ENCODE results near the gene RYR2.

The RYR2 gene

DNA sequence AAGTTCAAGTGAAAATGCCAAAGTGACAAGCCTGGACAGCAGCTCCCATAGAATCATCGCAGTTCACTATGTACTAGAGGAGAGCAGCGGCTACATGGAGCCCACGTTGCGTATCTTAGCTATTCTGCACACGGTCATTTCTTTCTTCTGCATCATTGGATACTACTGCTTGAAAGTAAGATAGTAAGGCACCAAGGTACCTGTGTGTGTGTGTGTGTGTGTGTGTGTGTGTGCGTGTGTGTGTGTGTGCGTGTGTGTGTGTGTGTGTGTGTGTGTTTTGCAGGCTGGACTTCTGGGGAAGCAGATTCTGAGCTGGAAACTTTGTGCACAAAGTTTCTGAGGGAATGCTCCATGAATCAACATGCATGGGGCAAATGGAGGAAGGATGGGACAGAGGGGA lies 750.2 kb downstream of the RYR2 start:
- no peak for DNase-seq
- Histone ChIP-seq H3K9me3 (no peaks in the 10 kb centered on the region), H3K27me3 (no peaks in the 10 kb centered on the region)

GRCh38 chr1:237792726-237793125 lies 750.7 kb downstream of the RYR2 start:
- DNase-seq: no peak
- H3K4me3 ChIP-seq (ENCODE audit: low read depth, low read length): no peak overlapping the region
- TF ChIP-seq, protein P1, sequence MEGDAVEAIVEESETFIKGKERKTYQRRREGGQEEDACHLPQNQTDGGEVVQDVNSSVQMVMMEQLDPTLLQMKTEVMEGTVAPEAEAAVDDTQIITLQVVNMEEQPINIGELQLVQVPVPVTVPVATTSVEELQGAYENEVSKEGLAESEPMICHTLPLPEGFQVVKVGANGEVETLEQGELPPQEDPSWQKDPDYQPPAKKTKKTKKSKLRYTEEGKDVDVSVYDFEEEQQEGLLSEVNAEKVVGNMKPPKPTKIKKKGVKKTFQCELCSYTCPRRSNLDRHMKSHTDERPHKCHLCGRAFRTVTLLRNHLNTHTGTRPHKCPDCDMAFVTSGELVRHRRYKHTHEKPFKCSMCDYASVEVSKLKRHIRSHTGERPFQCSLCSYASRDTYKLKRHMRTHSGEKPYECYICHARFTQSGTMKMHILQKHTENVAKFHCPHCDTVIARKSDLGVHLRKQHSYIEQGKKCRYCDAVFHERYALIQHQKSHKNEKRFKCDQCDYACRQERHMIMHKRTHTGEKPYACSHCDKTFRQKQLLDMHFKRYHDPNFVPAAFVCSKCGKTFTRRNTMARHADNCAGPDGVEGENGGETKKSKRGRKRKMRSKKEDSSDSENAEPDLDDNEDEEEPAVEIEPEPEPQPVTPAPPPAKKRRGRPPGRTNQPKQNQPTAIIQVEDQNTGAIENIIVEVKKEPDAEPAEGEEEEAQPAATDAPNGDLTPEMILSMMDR (IDR thresholded peaks at IDR 0.05; ENCODE audit: low read depth, low read length): no peak
- H3K36me3 ChIP-seq: peaks cover 3% of the 10 kb centered on the region; the same call in 1 of the 2 replicates
- H3K4me1 ChIP-seq: no peaks in the 10 kb centered on the region
- H3K27me3 ChIP-seq: no peaks in the 10 kb centered on the region
- no peaks in the 10 kb centered on the region for H3K9me3 ChIP-seq

More for the DNA sequence above, 750.2 kb downstream of the RYR2 start:
- TF ChIP-seq, protein P1 (IDR thresholded peaks at IDR 0.05; ENCODE audit: low read depth, low read length): no peak
- Histone ChIP-seq H3K4me3 (ENCODE audit: low read depth, low read length) (no peak overlapping the region), H3K4me1 (no peaks in the 10 kb centered on the region), H3K36me3 (peaks cover 3% of the 10 kb centered on the region; the same call in 1 of the 2 replicates)

DNA sequence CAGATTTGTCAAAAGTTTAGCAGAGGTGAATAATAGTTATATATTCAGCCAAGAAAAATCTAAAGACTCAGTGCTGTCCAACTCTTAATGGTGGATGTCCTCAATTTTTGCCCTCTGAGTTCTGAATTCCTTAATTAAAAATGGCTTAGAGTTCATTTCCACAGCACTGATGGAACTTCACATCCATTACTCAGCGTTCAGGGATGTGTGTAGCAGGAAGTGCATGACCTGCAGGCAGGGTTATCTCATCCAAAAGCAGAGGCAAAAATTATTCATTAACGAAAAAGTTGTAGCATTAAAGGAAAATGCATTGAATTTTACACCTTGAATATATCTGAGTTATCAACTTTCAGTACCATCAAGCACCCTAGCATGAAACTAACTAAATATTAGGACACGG lies 752.1 kb downstream of the RYR2 start:
- no peaks in the 10 kb centered on the region for H3K9me3 ChIP-seq
- H3K27me3 ChIP-seq: no peaks in the 10 kb centered on the region
- DNase-seq: no peak
- H3K4me3 ChIP-seq (ENCODE audit: low read depth, low read length): no peak overlapping the region
- no peaks in the 10 kb centered on the region for H3K36me3 ChIP-seq
- H3K4me1 ChIP-seq: no peaks in the 10 kb centered on the region
- TF ChIP-seq, protein P1 (IDR thresholded peaks at IDR 0.05; ENCODE audit: low read depth, low read length): no peak

DNA sequence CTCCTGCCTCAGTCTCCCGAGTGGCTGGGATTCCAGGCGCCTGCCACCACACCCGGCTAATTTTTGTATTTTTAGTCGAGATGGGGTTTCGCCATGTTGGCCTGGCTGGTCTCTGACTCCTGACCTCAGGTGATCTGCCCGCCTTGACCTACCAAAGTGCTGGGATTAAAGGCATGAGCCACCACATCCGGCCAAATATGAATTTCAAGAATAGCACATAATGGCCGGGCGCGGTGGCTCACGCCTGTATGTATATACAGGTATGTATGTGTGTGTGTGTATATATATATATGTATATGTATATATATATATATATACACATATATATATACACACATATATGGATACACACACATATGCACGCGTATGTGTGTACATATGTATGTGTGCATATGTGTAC lies 753.6 kb downstream of the RYR2 start:
- Histone ChIP-seq H3K36me3 (no peaks in the 10 kb centered on the region), H3K4me3 (ENCODE audit: low read depth, low read length) (no peak overlapping the region), H3K4me1 (peaks cover 3% of the 10 kb centered on the region; the same call in 1 of the 2 replicates), H3K9me3 (no peaks in the 10 kb centered on the region), H3K27me3 (no peaks in the 10 kb centered on the region)
- no peak for DNase-seq
- TF ChIP-seq, protein P1 (IDR thresholded peaks at IDR 0.05; ENCODE audit: low read depth, low read length): no peak

- DNase-seq: peak; percentile 92
Measured at GRCh38 chr1:237799762-237800474, 757.9 kb downstream of the RYR2 start.

GRCh38 chr1:237804516-237804915 lies 762.5 kb downstream of the RYR2 start:
- H3K36me3 ChIP-seq: no peaks in the 10 kb centered on the region
- no peaks in the 10 kb centered on the region for H3K9me3 ChIP-seq
- no peak overlapping the region for H3K4me3 ChIP-seq (ENCODE audit: low read depth, low read length)
- no peak for DNase-seq
- TF ChIP-seq, protein P1 (IDR thresholded peaks at IDR 0.05; ENCODE audit: low read depth, low read length): no peak
- no peaks in the 10 kb centered on the region for H3K27me3 ChIP-seq
- peaks cover 2% of the 10 kb centered on the region; the same call in 1 of the 2 replicates for H3K4me1 ChIP-seq

More at GRCh38 chr1:237799762-237800474, 757.9 kb downstream of the RYR2 start:
- Histone ChIP-seq H3K36me3 (no peaks in the 10 kb centered on the region), H3K4me3 (ENCODE audit: low read depth, low read length) (no peak overlapping the region), H3K27me3 (no peaks in the 10 kb centered on the region), H3K4me1 (peaks cover 3% of the 10 kb centered on the region; the same call in 1 of the 2 replicates), H3K9me3 (no peaks in the 10 kb centered on the region)
- TF ChIP-seq, protein P1 (IDR thresholded peaks at IDR 0.05; ENCODE audit: low read depth, low read length): peak; percentile 85

Data from BE2C (cell line).